Measurements from ENCODE around the gene PLCH1.

DNA sequence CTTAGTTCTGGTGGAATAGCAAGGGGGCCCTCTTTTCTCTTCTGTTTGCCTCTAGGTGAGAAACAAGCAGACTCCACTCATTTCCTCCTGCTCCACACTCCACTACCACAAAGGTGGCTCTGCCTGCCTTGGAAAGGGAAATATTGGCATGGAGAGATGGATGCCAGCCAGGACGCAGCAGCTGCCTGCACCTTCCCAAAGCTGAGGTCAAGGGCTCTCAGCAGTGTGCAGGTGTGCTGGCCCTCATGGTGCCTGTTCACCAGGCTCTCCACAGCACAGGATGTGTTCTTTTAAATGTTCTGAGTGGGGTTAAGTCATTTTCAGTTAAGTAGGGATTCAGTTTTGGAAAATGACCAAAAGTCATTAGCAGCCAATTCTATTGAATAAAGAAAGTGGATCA is 240.2 kb downstream of the PLCH1 start:
- TF ChIP-seq CTCF (IDR thresholded peaks at IDR 0.05 in 2 of 3, conservative IDR thresholded peaks at IDR 0.05 in 1 of 3; ENCODE audit: insufficient read depth in 2 of 3, low read depth in 1 of 3, low read length in 3 of 3) (no peak), NR2C1 (IDR thresholded peaks at IDR 0.05) (no peak), NR2C1 (tag; IDR thresholded peaks at IDR 0.05) (no peak), TBL1XR1 (IDR thresholded peaks at IDR 0.05; ENCODE audit: low read length in 2 of 2) (no peak)
- TF ChIP-seq, protein P1, sequence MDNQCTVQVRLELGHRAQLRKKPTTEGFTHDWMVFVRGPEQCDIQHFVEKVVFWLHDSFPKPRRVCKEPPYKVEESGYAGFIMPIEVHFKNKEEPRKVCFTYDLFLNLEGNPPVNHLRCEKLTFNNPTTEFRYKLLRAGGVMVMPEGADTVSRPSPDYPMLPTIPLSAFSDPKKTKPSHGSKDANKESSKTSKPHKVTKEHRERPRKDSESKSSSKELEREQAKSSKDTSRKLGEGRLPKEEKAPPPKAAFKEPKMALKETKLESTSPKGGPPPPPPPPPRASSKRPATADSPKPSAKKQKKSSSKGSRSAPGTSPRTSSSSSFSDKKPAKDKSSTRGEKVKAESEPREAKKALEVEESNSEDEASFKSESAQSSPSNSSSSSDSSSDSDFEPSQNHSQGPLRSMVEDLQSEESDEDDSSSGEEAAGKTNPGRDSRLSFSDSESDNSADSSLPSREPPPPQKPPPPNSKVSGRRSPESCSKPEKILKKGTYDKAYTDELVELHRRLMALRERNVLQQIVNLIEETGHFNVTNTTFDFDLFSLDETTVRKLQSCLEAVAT (IDR thresholded peaks at IDR 0.05): no peak

All from K562 (cell line).